ENCODE data around the gene PHLDB3. TPM values are rescaled to one million over a fixed set of nuclear protein-coding genes. Genes with fewer than 3 reads are reported as not detected.

PHLDB3 gene
- polyA plus RNA-seq, 1 of the 3 experiments (the other 2 are of a cell fraction) = 15.6 TPM

- H3K79me2 ChIP-seq (ENCODE audit: insufficient read depth) = no peaks in the 10 kb centered on the region
- no peaks in the 10 kb centered on the region for H3K9me3 ChIP-seq
- H3K9ac ChIP-seq = no peak overlapping the region
- no peak overlapping the region for H2AFZ ChIP-seq (ENCODE audit: low read depth)
- ChIA-PET CTCF (interaction anchor here (0.9 to 2.8 kb wide), 2 partner anchors 29 to 44 kb away, joined by 3 to 10 read pairs; no protein-coding TSS in a partner anchor), POLR2A (no interaction called here)
- H3K36me3 ChIP-seq (replicated peaks in 1 of 2; ENCODE audit: control insufficient read depth in 1 of 2, insufficient read depth in 2 of 2, low read length in 1 of 2) = peaks cover 0 to 4% of the 10 kb centered on the region in 2 experiments
- H3K27me3 ChIP-seq (ENCODE audit: insufficient read depth) = no peaks in the 10 kb centered on the region
- no peaks in the 10 kb centered on the region for H4K20me1 ChIP-seq (ENCODE audit: insufficient read depth)
- no peaks in the 10 kb centered on the region for H3K4me1 ChIP-seq (ENCODE audit: control insufficient read depth in 1 of 2, insufficient read depth in 2 of 2, low read depth in 1 of 2, low read length in 1 of 2)
- no peak overlapping the region for H3K4me2 ChIP-seq
- no peaks in the 10 kb centered on the region for H3K9me2 ChIP-seq
- WGBS (ENCODE audit: low lambda C conversion rate) = 40% methylated on average over 1 of the region's 5 CpGs
- no peak overlapping the region for H3K27ac ChIP-seq (ENCODE audit: low read depth in 2 of 2, low read length in 1 of 2)
- H3K4me3 ChIP-seq (ENCODE audit: low read depth in 2 of 2, low read length in 1 of 2) = no peak overlapping the region
- no peaks in the 10 kb centered on the region for H3F3A ChIP-seq (replicated peaks; ENCODE audit: insufficient read depth)
- TF ChIP-seq FOSL2 (IDR thresholded peaks at IDR 0.05; ENCODE audit: borderline replicate concordance, low read depth) (no peak), RXRA (IDR thresholded peaks at IDR 0.05; ENCODE audit: borderline replicate concordance, low read depth) (no peak), ZBTB33 (IDR thresholded peaks at IDR 0.05; ENCODE audit: borderline replicate concordance, low read depth) (no peak), FOXM1 (IDR thresholded peaks at IDR 0.05; ENCODE audit: low read depth) (no peak), EZH2phosphoT487 (IDR thresholded peaks at IDR 0.05; ENCODE audit: borderline replicate concordance, low read depth) (no peak), JUND (IDR thresholded peaks at IDR 0.05) (no peak), TEAD4 (IDR thresholded peaks at IDR 0.05; ENCODE audit: borderline replicate concordance, insufficient read depth) (no peak), CHD2 (IDR thresholded peaks at IDR 0.05; ENCODE audit: low read length, partially characterized antibody) (no peak), MXI1 (IDR thresholded peaks at IDR 0.05; ENCODE audit: low read depth, low read length) (no peak), SIN3A (IDR thresholded peaks at IDR 0.05; ENCODE audit: borderline replicate concordance, low read depth, low read length) (no peak), PBX3 (IDR thresholded peaks at IDR 0.05) (no peak), IRF3 (IDR thresholded peaks at IDR 0.05; ENCODE audit: low read depth, low read length) (no peak), USF1 (IDR thresholded peaks at IDR 0.05; ENCODE audit: borderline replicate concordance, low read depth) (no peak)
- no peak for DNase-seq
Observed at GRCh38 chr19:43490759-43491158, 13.8 kb downstream of the PHLDB3 start.

Data from SK-N-SH (cell line).